Stomach (tissue), 4 donors: Measurements from ENCODE around the gene AP2A1.

Experiments used
- EP300 ChIP-seq: sonication (generic); formaldehyde crosslinking; IDR thresholded peaks from one replicate; pipeline ENCODE4 v1.6.1; 2017; ENCODE audit warnings: antibody characterized with exemption
- TF ChIP-seq, protein P1 (sequence below), 7 experiments: fragments of 450-650 bp in 4 of 7; fragments of 200-600 bp in 3 of 7; sonication (generic) in 3 of 7; IDR thresholded peaks; one replicate each; pipeline ENCODE4 v1.5.1; 2016 to 2019; ENCODE audit warnings: antibody characterized with exemption in 7 of 7, control low read depth in 2 of 7, mild to moderate bottlenecking in 1 of 7

DNA sequence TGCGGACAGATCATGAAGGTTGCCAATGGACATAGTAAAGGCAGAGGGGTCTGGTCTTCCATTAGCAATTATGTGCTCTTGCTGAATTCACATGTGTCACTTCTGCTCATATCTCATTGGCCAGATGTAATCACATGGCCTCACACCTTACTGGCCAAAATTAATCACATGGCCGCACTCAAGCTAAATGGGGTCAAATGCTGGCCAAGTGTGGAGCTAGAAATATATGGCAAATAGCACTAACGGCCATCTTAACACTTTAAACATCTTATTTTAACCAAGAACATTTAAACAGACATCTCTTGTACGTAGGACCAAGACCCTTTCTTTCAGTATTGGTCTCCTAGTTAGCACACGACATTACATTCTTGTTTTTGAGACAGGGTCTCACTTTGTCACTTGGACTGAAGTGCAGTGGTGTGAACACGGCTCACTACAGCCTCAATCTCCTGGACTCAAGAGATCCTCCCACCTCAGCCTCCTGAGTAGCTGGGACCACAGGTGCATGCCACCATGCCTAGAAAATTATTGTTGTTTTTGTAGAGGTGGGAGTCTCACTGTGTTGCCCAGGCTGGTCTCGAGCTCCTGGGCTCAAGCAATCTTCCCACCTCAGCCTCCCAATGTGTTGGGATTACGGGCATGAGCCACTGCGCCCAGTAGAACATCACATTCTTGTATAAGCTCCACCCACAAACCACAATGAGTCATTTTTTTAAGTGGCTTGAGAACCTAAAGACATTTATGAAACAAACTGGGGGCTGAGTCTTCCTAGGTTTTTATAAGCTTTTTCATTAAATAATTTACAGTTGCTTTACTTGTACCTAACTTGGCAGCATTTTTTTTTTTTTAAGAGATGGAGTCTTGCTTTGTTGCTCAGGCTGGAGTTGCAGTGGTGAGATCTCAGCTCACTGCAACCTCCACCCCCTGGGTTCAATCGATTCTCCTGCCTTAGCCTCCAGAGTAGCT, 81.2 kb downstream of the AP2A1 start:
- TF ChIP-seq EP300, result no peak
- TF ChIP-seq, protein P1, sequence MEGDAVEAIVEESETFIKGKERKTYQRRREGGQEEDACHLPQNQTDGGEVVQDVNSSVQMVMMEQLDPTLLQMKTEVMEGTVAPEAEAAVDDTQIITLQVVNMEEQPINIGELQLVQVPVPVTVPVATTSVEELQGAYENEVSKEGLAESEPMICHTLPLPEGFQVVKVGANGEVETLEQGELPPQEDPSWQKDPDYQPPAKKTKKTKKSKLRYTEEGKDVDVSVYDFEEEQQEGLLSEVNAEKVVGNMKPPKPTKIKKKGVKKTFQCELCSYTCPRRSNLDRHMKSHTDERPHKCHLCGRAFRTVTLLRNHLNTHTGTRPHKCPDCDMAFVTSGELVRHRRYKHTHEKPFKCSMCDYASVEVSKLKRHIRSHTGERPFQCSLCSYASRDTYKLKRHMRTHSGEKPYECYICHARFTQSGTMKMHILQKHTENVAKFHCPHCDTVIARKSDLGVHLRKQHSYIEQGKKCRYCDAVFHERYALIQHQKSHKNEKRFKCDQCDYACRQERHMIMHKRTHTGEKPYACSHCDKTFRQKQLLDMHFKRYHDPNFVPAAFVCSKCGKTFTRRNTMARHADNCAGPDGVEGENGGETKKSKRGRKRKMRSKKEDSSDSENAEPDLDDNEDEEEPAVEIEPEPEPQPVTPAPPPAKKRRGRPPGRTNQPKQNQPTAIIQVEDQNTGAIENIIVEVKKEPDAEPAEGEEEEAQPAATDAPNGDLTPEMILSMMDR (IDR thresholded peaks at IDR 0.05), result no peak
